NT2/D1 (cell line): ENCODE data around the gene CACNA2D3.

ENCODE experiments used
- DNase-seq: peaks from one replicate; pipeline ENCODE4 v3.0.0-alpha.2; 2011; ENCODE audit warnings: low read depth, low spot score
- H3K27me3 ChIP-seq: 2 replicates; pipeline ENCODE4 v1.6.0; 2011; ENCODE audit warnings: mild to moderate bottlenecking; ENCODE audit not compliant: insufficient read length, insufficient read depth
- H3K36me3 ChIP-seq: 2 replicates; pipeline ENCODE4 v1.6.1; 2011; ENCODE audit warnings: mild to moderate bottlenecking, low read length, mixed read lengths; ENCODE audit not compliant: insufficient read depth, insufficient read length
- H3K4me1 ChIP-seq: 2 replicates; pipeline ENCODE4 v1.5.1; 2011; ENCODE audit not compliant: insufficient read depth, insufficient read length
- H3K4me3 ChIP-seq: 2 replicates; pipeline ENCODE4 v1.5.1; 2011; ENCODE audit warnings: low read depth; ENCODE audit not compliant: insufficient read length
- H3K9ac ChIP-seq: 2 replicates; pipeline ENCODE4 v1.6.0; 2011; ENCODE audit warnings: low read depth; ENCODE audit not compliant: insufficient read length
- H3K9me3 ChIP-seq: 2 replicates; pipeline ENCODE4 v1.5.1; 2011; ENCODE audit warnings: mild to moderate bottlenecking, low read length; ENCODE audit not compliant: insufficient read depth
- SUZ12 ChIP-seq: IDR thresholded peaks from 2 replicates; pipeline ENCODE4 v1.6.1; 2011; ENCODE audit not compliant: insufficient read length, insufficient read depth; ENCODE audit errors: extremely low read depth
- YY1 ChIP-seq: IDR thresholded peaks from 2 replicates; pipeline ENCODE4 v1.6.1; 2011; ENCODE audit not compliant: insufficient read length, insufficient read depth
- ZNF274 ChIP-seq: IDR thresholded peaks from 2 replicates; pipeline ENCODE4 v1.6.1; 2011; ENCODE audit warnings: mild to moderate bottlenecking, low read depth, low read length

Gene CACNA2D3

GRCh38 chr3:54905261-54905888, 783.0 kb downstream of the CACNA2D3 start:
- H3K4me1 ChIP-seq: no peaks in the 10 kb centered on the region
- H3K36me3 ChIP-seq: peaks cover under 1% of the 10 kb centered on the region
- DNase-seq: no peak
- H3K9ac ChIP-seq: no peak overlapping the region
- no peaks in the 10 kb centered on the region for H3K9me3 ChIP-seq
- no peaks in the 10 kb centered on the region for H3K27me3 ChIP-seq
- H3K4me3 ChIP-seq: no peak overlapping the region
- TF ChIP-seq ZNF274 (no peak), YY1 (no peak), SUZ12 (no peak)

DNA sequence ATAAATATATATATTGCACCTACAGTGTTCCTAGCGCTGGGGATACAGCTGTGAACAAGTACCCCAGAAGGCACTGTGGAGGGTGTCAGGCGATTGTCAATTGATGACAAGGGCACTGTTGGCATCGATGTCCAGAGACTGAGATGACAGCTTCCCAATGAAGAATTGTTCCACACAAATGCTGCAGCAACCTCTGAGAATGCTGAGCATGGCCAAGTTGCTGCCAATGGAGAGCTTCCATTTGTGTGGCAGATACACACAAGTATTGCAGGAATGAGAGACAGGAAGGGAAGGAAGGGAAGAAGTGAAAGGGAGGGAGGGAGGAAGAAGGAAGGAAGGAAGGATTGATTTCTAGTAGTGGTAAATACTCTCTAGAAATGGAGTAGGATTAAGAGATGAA, 783.6 kb downstream of the CACNA2D3 start:
- no peak for DNase-seq
- no peaks in the 10 kb centered on the region for H3K36me3 ChIP-seq
- H3K27me3 ChIP-seq: no peaks in the 10 kb centered on the region
- no peak overlapping the region for H3K9ac ChIP-seq
- no peaks in the 10 kb centered on the region for H3K9me3 ChIP-seq
- H3K4me3 ChIP-seq: no peak overlapping the region
- no peak for TF ChIP-seq ZNF274
- TF ChIP-seq YY1: no peak
- no peak for TF ChIP-seq SUZ12
- no peaks in the 10 kb centered on the region for H3K4me1 ChIP-seq

- no peak for DNase-seq
- H3K9me3 ChIP-seq: peaks cover 4% of the 10 kb centered on the region; the same call in 1 of the 2 replicates
- no peaks in the 10 kb centered on the region for H3K27me3 ChIP-seq
- no peak overlapping the region for H3K4me3 ChIP-seq
- H3K9ac ChIP-seq: no peak overlapping the region
- no peak for TF ChIP-seq SUZ12
- TF ChIP-seq YY1: no peak
- TF ChIP-seq ZNF274: no peak
- H3K4me1 ChIP-seq: no peaks in the 10 kb centered on the region
- H3K36me3 ChIP-seq: no peaks in the 10 kb centered on the region
Measured at GRCh38 chr3:54906763-54907162, 784.4 kb downstream of the CACNA2D3 start.

DNA sequence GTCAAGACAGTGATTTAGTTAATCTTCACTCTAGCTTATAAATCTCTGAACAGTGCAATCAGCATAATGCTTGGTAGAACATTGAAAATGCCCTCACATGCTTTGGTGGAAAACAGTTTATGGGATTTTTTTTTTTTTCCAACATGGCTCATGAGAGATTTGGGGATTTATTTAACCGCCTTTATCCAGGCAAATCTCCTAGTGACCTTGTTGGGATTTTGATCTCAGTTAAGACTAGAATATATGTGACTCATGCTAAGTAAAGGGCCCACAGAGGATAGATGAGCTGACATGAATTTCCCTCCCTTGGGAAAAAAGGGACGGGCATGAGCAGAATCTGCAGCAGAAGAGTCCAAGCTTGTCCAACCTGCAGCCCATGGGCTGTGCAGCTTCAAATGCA, 786.8 kb downstream of the CACNA2D3 start:
- peaks cover 11% of the 10 kb centered on the region; the same call in 1 of the 2 replicates for H3K9me3 ChIP-seq
- no peak overlapping the region for H3K9ac ChIP-seq
- no peak overlapping the region for H3K4me3 ChIP-seq
- no peak for DNase-seq
- no peaks in the 10 kb centered on the region for H3K27me3 ChIP-seq
- H3K4me1 ChIP-seq: no peaks in the 10 kb centered on the region
- no peaks in the 10 kb centered on the region for H3K36me3 ChIP-seq
- no peak for TF ChIP-seq YY1
- TF ChIP-seq ZNF274: no peak
- TF ChIP-seq SUZ12: no peak

GRCh38 chr3:54914180-54914579, 791.8 kb downstream of the CACNA2D3 start:
- H3K9me3 ChIP-seq: peaks cover 11% of the 10 kb centered on the region; the same call in 1 of the 2 replicates
- H3K27me3 ChIP-seq: no peaks in the 10 kb centered on the region
- no peaks in the 10 kb centered on the region for H3K4me1 ChIP-seq
- no peak for TF ChIP-seq ZNF274
- no peak for TF ChIP-seq YY1
- TF ChIP-seq SUZ12: no peak
- no peak for DNase-seq
- no peaks in the 10 kb centered on the region for H3K36me3 ChIP-seq
- H3K9ac ChIP-seq: no peak overlapping the region
- H3K4me3 ChIP-seq: no peak overlapping the region

DNA sequence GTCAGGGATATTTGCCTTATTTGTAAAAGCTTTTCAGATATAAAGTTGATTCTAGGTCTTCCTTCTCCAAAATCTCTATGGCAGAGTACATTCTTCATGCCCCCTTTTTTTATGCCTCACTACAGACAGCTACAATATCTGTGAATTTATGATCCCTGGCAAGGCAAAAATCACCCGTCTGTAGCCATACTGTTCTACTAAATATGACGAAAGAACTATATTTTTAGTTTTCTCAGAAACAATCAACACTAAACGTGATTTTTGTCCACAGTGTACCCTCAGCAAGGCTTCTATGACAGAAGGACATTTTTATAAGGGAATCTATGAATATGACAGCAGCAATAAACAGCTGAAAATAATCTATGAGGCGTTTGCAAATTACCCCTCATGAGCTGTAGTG, 792.8 kb downstream of the CACNA2D3 start:
- no peaks in the 10 kb centered on the region for H3K36me3 ChIP-seq
- no peak for DNase-seq
- no peak overlapping the region for H3K4me3 ChIP-seq
- peaks cover 11% of the 10 kb centered on the region; the same call in 1 of the 2 replicates for H3K9me3 ChIP-seq
- no peak overlapping the region for H3K9ac ChIP-seq
- H3K4me1 ChIP-seq: no peaks in the 10 kb centered on the region
- H3K27me3 ChIP-seq: no peaks in the 10 kb centered on the region
- TF ChIP-seq ZNF274: no peak
- no peak for TF ChIP-seq SUZ12
- TF ChIP-seq YY1: no peak

DNA sequence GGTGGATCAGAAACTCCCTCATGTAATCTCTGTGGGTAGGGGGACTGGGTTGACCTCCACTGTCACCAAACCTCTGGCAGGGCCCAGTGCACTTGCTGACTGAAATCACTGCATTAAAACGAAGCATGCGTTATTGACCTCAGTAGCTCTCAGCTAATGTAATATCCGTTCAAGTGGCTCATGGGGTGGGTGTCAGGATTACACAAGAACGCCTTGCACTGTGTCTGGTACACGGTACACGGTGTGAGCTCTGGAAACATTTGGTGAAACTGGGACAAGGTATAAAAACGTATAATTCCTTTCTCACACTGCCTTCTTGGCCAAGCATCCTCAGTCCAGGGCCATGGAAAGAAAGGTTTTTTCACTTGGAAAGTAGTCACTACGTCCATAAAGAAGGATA, 793.6 kb downstream of the CACNA2D3 start:
- Histone ChIP-seq H3K27me3 (no peaks in the 10 kb centered on the region), H3K9ac (no peak overlapping the region)
- TF ChIP-seq YY1 (no peak), ZNF274 (no peak), SUZ12 (no peak)

DNA sequence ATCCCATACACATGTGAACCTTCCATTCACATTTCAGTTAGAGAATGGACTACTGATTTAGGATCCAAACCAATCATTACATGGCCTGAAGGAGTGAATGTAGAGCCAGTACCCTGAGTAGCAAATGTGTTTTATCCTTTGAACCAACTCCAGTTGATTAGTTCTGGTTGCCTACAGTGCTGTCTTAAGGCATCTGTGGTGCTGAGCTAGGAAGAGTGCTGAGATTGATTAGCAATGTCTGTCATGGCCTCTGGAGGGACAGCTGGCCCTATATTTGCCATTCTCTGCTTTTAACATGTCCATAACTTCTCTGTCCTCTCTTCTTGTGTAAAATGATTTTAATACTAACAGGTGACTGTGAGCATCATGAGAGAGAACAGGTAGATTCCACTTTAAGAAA, 794.4 kb downstream of the CACNA2D3 start:
- Histone ChIP-seq H3K9me3 (peaks cover 7% of the 10 kb centered on the region; the same call in 1 of the 2 replicates), H3K9ac (no peak overlapping the region), H3K4me1 (no peaks in the 10 kb centered on the region), H3K36me3 (no peaks in the 10 kb centered on the region), H3K27me3 (no peaks in the 10 kb centered on the region), H3K4me3 (no peak overlapping the region)
- no peak for TF ChIP-seq YY1
- no peak for TF ChIP-seq ZNF274
- TF ChIP-seq SUZ12: no peak
- no peak for DNase-seq

More for the DNA sequence above, 793.6 kb downstream of the CACNA2D3 start:
- Histone ChIP-seq H3K4me1 (no peaks in the 10 kb centered on the region), H3K9me3 (peaks cover 11% of the 10 kb centered on the region; the same call in 1 of the 2 replicates), H3K36me3 (no peaks in the 10 kb centered on the region), H3K4me3 (no peak overlapping the region)
- DNase-seq: no peak
